WTC11 (cell line): ENCODE data around the gene TANC1. TPM values are rescaled to one million over a fixed set of nuclear protein-coding genes. Genes with fewer than 3 reads are reported as not detected.

Source experiments
- ATAC-seq: fragments of 200-7000 bp; cut with Tn5 transposase; 2 replicates; pipeline ENCODE4 v1.10.0; 2021; ENCODE audit warnings: mild to moderate bottlenecking, moderate library complexity
- CTCF ChIA-PET: fragments of 300-600 bp; sonication (Branson Sonifier 250); formaldehyde crosslinking; loops from one replicate; lab custom pipeline; 2021; ENCODE audit warnings: antibody characterized with exemption; lab: Charles Lee
- POLR2A ChIA-PET: fragments of 350-600 bp; sonication (Branson Sonifier 250); formaldehyde crosslinking; loops from one replicate; lab custom pipeline; 2021; ENCODE audit warnings: antibody characterized with exemption; lab: Charles Lee
- DNase-seq: peaks from one replicate; pipeline ENCODE4 v3.0.0; 2021; ENCODE audit warnings: low spot score
- H3K27ac Mint-ChIP-seq: 2 replicates; pipeline ENCODE4 v1.8.0; 2021; ENCODE audit warnings: mixed read lengths
- H3K27me3 Mint-ChIP-seq: 2 replicates; pipeline ENCODE4 v1.8.0; 2021; ENCODE audit warnings: low read depth, mild to moderate bottlenecking, moderate library complexity, mixed read lengths
- H3K36me3 Mint-ChIP-seq: 2 replicates; pipeline ENCODE4 v1.8.0; 2021; ENCODE audit warnings: mixed read lengths
- H3K4me1 Mint-ChIP-seq: 2 replicates; pipeline ENCODE4 v1.8.0; 2022; ENCODE audit warnings: mixed read lengths
- H3K4me3 Mint-ChIP-seq: 2 replicates; pipeline ENCODE4 v1.8.0; 2021; ENCODE audit warnings: mild to moderate bottlenecking, moderate library complexity, mixed read lengths
- H3K9me3 Mint-ChIP-seq: 2 replicates; pipeline ENCODE4 v1.8.0; 2021; ENCODE audit warnings: mixed read lengths
- ATF3 ChIP-seq: sonication (generic); formaldehyde crosslinking; conservative IDR thresholded peaks from 2 replicates; pipeline ENCODE4 v1.8.1; 2022; ENCODE audit warnings: mild to moderate bottlenecking, missing genetic modification reagents
- CREB1 ChIP-seq: sonication (generic); formaldehyde crosslinking; IDR thresholded peaks from 2 replicates; pipeline ENCODE4 v1.8.0; 2023; ENCODE audit warnings: mild to moderate bottlenecking, missing genetic modification reagents
- CTCF ChIP-seq: fragments of 200-600 bp; IDR thresholded peaks from 2 replicates; pipeline ENCODE4 v1.8.0; 2022; ENCODE audit warnings: antibody characterized with exemption
- EMX1 ChIP-seq: fragments of 250-450 bp; sonication (Bioruptor Pico); IDR thresholded peaks from 2 replicates; pipeline ENCODE4 v1.8.0; 2021; ENCODE audit warnings: mild to moderate bottlenecking
- FOXJ3 ChIP-seq: sonication (generic); formaldehyde crosslinking; IDR thresholded peaks from 2 replicates; pipeline ENCODE4 v1.9.0; 2021; ENCODE audit warnings: missing genetic modification reagents, mild to moderate bottlenecking, borderline replicate concordance
- GABPB1 ChIP-seq: sonication (generic); formaldehyde crosslinking; IDR thresholded peaks from 2 replicates; pipeline ENCODE4 v1.8.1; 2023; ENCODE audit warnings: mild to moderate bottlenecking, missing genetic modification reagents
- GTF2I ChIP-seq: fragments of 250-450 bp; sonication (Bioruptor Pico); conservative IDR thresholded peaks from 2 replicates; pipeline ENCODE4 v1.4.0; 2021; ENCODE audit warnings: mild to moderate bottlenecking
- MXD4 ChIP-seq: fragments of 250-450 bp; sonication (Bioruptor Pico); IDR thresholded peaks from 2 replicates; pipeline ENCODE4 v1.8.0; 2021; ENCODE audit warnings: mild to moderate bottlenecking, moderate library complexity, borderline replicate concordance
- NFE2L1 ChIP-seq: sonication (generic); formaldehyde crosslinking; IDR thresholded peaks from 2 replicates; pipeline ENCODE4 v1.8.1; 2023; ENCODE audit warnings: missing genetic modification reagents
- RELA ChIP-seq: sonication (generic); formaldehyde crosslinking; IDR thresholded peaks from 2 replicates; pipeline ENCODE4 v1.8.1; 2022; ENCODE audit warnings: missing genetic modification reagents, mild to moderate bottlenecking, borderline replicate concordance
- SMAD4 ChIP-seq: sonication (generic); formaldehyde crosslinking; IDR thresholded peaks from 2 replicates; pipeline ENCODE4 v1.8.0; 2022; ENCODE audit warnings: mild to moderate bottlenecking, missing genetic modification reagents
- TEAD4 ChIP-seq: sonication (generic); formaldehyde crosslinking; IDR thresholded peaks from 2 replicates; pipeline ENCODE4 v1.8.0; 2022; ENCODE audit warnings: mild to moderate bottlenecking, missing genetic modification reagents
- USF1 ChIP-seq: sonication (generic); formaldehyde crosslinking; IDR thresholded peaks from 2 replicates; pipeline ENCODE4 v1.8.0; 2022; ENCODE audit warnings: mild to moderate bottlenecking, missing genetic modification reagents
- ZBTB21 ChIP-seq: sonication (generic); formaldehyde crosslinking; IDR thresholded peaks from 2 replicates; pipeline ENCODE4 v1.8.1; 2023; ENCODE audit warnings: mild to moderate bottlenecking, missing genetic modification reagents, borderline replicate concordance
- ZNF263 ChIP-seq: sonication (generic); formaldehyde crosslinking; IDR thresholded peaks from 2 replicates; pipeline ENCODE4 v1.8.1; 2022; ENCODE audit warnings: low read depth, mild to moderate bottlenecking, moderate library complexity, missing genetic modification reagents
- ZNF416 ChIP-seq: fragments of 250-450 bp; sonication (Bioruptor Pico); IDR thresholded peaks from 2 replicates; pipeline ENCODE4 v1.9.0; 2021; ENCODE audit warnings: mild to moderate bottlenecking, inconsistent platforms
- total RNA-seq: library from RNA; stranded (reverse); gene quantifications from 3 replicates; pipeline ENCODE4 v1.2.3, GENCODE V29; 2021
- TF ChIP-seq, protein P1 (sequence below): fragments of 250-450 bp; sonication (Bioruptor Pico); IDR thresholded peaks from 2 replicates; pipeline ENCODE4 v1.9.0; 2021; ENCODE audit warnings: moderate library complexity, mild to moderate bottlenecking, inconsistent platforms, borderline replicate concordance
- TF ChIP-seq, protein P2 (sequence below): sonication (generic); formaldehyde crosslinking; IDR thresholded peaks from 2 replicates; pipeline ENCODE4 v1.8.1; 2023; ENCODE audit warnings: mild to moderate bottlenecking, missing genetic modification reagents, borderline replicate concordance
- TF ChIP-seq, protein P3 (sequence below): fragments of 250-450 bp; sonication (Bioruptor Pico); IDR thresholded peaks from 2 replicates; pipeline ENCODE4 v1.9.0; 2021; ENCODE audit warnings: mild to moderate bottlenecking
- TF ChIP-seq, protein P4 (sequence below): sonication (generic); formaldehyde crosslinking; conservative IDR thresholded peaks from 2 replicates; pipeline ENCODE4 v1.8.1; 2023; ENCODE audit warnings: mild to moderate bottlenecking, low read depth, missing genetic modification reagents, moderate library complexity

TANC1 gene
- total RNA-seq, 1 experiment from 2014 or later = 11.6 TPM

DNA sequence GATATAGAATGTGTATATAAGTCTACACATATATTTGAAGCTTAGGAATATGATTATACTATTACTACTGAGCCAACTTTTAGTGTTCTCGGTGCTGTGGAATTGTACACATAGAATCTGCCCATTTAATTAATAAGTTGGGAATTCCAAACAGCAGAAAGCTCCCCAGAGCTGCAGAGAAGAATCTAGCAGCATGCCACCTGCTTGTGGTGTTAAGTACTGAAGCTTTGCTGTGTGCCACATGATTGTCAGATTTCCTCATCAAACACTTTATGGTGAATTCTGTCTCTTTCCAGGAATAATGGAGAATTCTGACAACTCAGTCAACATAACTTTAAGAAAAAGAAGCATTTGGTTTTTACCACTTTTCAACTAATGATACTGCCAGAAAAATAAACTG is 200.3 kb downstream of the TANC1 start (continued):
- TF ChIP-seq, protein P1, sequence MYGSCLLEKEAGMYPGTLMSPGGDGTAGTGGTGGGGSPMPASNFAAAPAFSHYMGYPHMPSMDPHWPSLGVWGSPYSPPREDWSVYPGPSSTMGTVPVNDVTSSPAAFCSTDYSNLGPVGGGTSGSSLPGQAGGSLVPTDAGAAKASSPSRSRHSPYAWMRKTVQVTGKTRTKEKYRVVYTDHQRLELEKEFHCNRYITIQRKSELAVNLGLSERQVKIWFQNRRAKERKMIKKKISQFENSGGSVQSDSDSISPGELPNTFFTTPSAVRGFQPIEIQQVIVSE (CRISPR knock-in tag) = no peak
- TF ChIP-seq USF1 (no peak), GABPB1 (CRISPR knock-in tag) (no peak), EMX1 (CRISPR knock-in tag) (no peak), CREB1 (CRISPR knock-in tag) (no peak), RELA (no peak), CTCF (no peak), SMAD4 (CRISPR knock-in tag) (no peak), ATF3 (CRISPR knock-in tag) (no peak)
- TF ChIP-seq, all 79 proteins: peak for 0

DNA sequence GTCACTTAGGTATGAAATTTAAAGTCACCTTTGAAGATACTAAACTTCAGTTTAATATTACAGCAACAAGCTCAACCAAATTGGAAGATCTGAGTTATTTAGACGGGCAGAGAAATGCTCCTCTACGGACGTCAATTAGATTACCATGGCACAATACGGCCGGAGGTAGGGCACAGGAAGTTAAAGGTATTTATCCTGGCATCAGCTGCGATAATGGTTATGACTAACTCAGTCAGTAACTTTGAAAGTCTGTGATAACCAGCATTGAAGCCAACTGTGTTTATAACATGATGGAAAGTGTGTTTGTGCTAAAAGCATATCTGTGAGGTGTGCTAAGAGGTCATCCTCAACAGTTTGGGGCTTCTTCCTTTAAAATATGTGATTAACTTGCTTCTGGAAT is 200.7 kb downstream of the TANC1 start:
- Mint-ChIP-seq H3K36me3 (peaks cover 3% of the 10 kb centered on the region; the same call in 1 of the 2 replicates), H3K9me3 (peaks cover 8% of the 10 kb centered on the region; the same call in 1 of the 2 replicates), H3K4me1 (no peaks in the 10 kb centered on the region), H3K27ac (no peak overlapping the region), H3K4me3 (no peak overlapping the region), H3K27me3 (no peaks in the 10 kb centered on the region)
- ATAC-seq (no peak), DNase-seq (no peak)
- CTCF ChIA-PET = interaction anchor here (0.7 to 1.5 kb wide), 4 partner anchors 22 to 51 kb away, joined by 3 to 11 read pairs (median 3); no protein-coding TSS in a partner anchor
- POLR2A ChIA-PET = no interaction called here
- no peak for TF ChIP-seq FOXJ3 (CRISPR knock-in tag)
- TF ChIP-seq TEAD4 = no peak
- TF ChIP-seq ZNF263 (CRISPR knock-in tag) = no peak
- TF ChIP-seq MXD4 (CRISPR knock-in tag) = no peak
- TF ChIP-seq GTF2I (CRISPR knock-in tag) = no peak
- no peak for TF ChIP-seq SMAD4 (CRISPR knock-in tag)
- TF ChIP-seq, protein P2, sequence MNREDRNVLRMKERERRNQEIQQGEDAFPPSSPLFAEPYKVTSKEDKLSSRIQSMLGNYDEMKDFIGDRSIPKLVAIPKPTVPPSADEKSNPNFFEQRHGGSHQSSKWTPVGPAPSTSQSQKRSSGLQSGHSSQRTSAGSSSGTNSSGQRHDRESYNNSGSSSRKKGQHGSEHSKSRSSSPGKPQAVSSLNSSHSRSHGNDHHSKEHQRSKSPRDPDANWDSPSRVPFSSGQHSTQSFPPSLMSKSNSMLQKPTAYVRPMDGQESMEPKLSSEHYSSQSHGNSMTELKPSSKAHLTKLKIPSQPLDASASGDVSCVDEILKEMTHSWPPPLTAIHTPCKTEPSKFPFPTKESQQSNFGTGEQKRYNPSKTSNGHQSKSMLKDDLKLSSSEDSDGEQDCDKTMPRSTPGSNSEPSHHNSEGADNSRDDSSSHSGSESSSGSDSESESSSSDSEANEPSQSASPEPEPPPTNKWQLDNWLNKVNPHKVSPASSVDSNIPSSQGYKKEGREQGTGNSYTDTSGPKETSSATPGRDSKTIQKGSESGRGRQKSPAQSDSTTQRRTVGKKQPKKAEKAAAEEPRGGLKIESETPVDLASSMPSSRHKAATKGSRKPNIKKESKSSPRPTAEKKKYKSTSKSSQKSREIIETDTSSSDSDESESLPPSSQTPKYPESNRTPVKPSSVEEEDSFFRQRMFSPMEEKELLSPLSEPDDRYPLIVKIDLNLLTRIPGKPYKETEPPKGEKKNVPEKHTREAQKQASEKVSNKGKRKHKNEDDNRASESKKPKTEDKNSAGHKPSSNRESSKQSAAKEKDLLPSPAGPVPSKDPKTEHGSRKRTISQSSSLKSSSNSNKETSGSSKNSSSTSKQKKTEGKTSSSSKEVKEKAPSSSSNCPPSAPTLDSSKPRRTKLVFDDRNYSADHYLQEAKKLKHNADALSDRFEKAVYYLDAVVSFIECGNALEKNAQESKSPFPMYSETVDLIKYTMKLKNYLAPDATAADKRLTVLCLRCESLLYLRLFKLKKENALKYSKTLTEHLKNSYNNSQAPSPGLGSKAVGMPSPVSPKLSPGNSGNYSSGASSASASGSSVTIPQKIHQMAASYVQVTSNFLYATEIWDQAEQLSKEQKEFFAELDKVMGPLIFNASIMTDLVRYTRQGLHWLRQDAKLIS = no peak
- TF ChIP-seq, protein P3, sequence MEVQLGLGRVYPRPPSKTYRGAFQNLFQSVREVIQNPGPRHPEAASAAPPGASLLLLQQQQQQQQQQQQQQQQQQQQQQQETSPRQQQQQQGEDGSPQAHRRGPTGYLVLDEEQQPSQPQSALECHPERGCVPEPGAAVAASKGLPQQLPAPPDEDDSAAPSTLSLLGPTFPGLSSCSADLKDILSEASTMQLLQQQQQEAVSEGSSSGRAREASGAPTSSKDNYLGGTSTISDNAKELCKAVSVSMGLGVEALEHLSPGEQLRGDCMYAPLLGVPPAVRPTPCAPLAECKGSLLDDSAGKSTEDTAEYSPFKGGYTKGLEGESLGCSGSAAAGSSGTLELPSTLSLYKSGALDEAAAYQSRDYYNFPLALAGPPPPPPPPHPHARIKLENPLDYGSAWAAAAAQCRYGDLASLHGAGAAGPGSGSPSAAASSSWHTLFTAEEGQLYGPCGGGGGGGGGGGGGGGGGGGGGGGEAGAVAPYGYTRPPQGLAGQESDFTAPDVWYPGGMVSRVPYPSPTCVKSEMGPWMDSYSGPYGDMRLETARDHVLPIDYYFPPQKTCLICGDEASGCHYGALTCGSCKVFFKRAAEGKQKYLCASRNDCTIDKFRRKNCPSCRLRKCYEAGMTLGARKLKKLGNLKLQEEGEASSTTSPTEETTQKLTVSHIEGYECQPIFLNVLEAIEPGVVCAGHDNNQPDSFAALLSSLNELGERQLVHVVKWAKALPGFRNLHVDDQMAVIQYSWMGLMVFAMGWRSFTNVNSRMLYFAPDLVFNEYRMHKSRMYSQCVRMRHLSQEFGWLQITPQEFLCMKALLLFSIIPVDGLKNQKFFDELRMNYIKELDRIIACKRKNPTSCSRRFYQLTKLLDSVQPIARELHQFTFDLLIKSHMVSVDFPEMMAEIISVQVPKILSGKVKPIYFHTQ (CRISPR knock-in tag) = no peak
- TF ChIP-seq, protein P4, sequence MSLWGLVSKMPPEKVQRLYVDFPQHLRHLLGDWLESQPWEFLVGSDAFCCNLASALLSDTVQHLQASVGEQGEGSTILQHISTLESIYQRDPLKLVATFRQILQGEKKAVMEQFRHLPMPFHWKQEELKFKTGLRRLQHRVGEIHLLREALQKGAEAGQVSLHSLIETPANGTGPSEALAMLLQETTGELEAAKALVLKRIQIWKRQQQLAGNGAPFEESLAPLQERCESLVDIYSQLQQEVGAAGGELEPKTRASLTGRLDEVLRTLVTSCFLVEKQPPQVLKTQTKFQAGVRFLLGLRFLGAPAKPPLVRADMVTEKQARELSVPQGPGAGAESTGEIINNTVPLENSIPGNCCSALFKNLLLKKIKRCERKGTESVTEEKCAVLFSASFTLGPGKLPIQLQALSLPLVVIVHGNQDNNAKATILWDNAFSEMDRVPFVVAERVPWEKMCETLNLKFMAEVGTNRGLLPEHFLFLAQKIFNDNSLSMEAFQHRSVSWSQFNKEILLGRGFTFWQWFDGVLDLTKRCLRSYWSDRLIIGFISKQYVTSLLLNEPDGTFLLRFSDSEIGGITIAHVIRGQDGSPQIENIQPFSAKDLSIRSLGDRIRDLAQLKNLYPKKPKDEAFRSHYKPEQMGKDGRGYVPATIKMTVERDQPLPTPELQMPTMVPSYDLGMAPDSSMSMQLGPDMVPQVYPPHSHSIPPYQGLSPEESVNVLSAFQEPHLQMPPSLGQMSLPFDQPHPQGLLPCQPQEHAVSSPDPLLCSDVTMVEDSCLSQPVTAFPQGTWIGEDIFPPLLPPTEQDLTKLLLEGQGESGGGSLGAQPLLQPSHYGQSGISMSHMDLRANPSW (CRISPR knock-in tag) = no peak
- no peak for TF ChIP-seq ZBTB21 (CRISPR knock-in tag)
- no peak for TF ChIP-seq ZNF416
- no peak for TF ChIP-seq NFE2L1 (CRISPR knock-in tag)
